GM18873 (cell line): ENCODE measurements around the gene DNAJC30.
"Not testable (repeated sequence)": the region's sequence is repeated elsewhere in the genome, so short reads cannot be mapped to it uniquely, and the experiment has no call there.

Experiments used
- ATAC-seq: cut with Tn5 transposase; IDR thresholded peaks from one replicate; pipeline ENCODE4 v1.9.1; 2021; ENCODE audit warnings: mild to moderate bottlenecking, moderate library complexity, moderate number of reproducible peaks; ENCODE audit not compliant: unreplicated experiment, low FRiP score

Gene DNAJC30

DNA sequence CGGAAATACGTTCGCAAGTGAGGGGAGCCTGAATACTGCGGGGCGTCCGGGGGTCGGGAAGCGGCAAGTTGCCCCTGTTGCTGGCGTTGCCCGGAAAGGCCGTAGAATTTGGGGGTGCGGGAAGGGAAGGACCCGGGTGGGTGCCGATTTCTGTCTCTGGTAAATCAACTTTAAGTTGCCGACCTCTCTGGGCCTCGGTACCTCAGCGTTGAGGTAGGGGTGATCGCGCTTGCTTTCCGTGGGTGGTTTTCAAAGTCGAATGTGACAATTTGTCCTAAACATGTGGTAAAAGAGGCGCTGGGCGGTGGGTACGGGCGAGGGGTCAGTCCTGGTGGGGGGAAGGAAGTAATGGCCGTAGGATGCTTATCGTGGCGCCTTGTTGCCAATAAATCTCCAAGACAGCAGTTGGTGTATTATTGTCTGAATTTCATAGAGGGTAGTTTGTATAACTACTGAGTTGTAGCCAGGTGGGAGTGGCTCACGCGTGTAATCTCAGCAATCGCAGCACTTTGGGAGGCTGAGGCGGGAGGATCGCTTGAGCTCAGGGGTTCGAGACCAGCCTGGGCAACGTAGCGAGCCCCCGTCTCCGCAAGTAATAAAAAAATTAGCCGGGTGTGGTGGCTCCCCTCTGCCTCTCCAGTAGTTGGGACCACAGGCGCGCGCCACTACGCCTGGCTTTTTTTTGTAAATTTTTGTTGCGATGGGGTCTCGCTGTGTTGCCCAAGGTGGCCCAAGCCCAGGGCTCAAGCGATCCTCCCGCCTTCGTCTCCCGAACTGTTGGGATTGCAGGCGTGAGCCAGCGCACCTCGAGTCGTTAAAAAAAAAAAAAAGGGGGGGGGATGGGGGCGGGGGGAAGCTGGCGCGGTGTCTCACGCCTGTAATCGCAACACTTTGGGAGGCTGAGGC is 788 bp upstream of the DNAJC30 start:
- peak; percentile 6 for ATAC-seq

GRCh38 chr7:73682745-73683055 is 553 bp downstream of the DNAJC30 start:
- no peak for ATAC-seq

GRCh38 chr7:73681031-73681430 is 2.2 kb downstream of the DNAJC30 start:
- ATAC-seq: no peak

GRCh38 chr7:73680501-73680900 is 2.8 kb downstream of the DNAJC30 start:
- no peak for ATAC-seq

GRCh38 chr7:73679709-73680108 is 3.5 kb downstream of the DNAJC30 start:
- ATAC-seq: no peak

GRCh38 chr7:73678862-73679261 is 4.4 kb downstream of the DNAJC30 start:
- no peak for ATAC-seq

DNA sequence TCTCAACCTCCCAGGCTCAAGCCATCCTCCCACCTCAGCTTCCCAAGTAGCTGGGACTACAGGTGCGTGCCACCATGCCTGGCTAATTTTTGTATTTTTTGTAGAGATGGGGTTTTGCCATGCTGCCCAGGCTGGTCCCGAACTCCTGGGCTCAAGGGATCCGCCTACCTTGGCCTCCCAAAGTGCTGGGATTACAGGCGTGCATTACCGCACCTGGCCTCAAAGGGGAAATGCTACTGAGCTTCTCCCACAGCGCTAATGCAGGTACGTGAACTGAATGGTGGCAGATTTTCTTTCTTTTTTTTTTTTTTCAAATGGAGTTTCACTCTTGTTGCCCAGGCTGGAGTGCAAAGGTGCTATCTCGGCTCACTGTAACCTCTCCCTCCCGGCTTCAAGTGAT is 7.2 kb downstream of the DNAJC30 start:
- not testable (repeated sequence) for ATAC-seq

GRCh38 chr7:73674468-73675124 is 8.7 kb downstream of the DNAJC30 start:
- ATAC-seq: no peak

GRCh38 chr7:73671857-73672445 is 11.3 kb downstream of the DNAJC30 start:
- ATAC-seq: no peak

DNA sequence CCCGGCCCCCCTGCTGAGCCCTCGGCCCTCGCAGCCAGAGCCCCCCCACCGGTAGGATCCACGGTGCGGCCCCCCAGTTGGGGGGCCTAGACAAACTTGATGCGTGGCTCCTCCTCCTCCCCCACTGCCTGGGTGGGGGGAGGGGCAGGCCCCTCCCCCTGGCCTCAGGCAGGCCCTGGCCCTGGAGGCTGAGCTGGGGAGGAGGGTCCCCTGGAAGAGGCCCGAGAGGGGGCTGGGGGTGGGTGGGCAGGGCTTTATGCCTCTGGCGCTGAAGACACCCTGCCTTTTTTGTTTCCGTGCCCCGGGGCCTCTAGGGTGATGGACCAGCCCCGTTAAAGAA is 12.0 kb downstream of the DNAJC30 start:
- no peak for ATAC-seq

DNA sequence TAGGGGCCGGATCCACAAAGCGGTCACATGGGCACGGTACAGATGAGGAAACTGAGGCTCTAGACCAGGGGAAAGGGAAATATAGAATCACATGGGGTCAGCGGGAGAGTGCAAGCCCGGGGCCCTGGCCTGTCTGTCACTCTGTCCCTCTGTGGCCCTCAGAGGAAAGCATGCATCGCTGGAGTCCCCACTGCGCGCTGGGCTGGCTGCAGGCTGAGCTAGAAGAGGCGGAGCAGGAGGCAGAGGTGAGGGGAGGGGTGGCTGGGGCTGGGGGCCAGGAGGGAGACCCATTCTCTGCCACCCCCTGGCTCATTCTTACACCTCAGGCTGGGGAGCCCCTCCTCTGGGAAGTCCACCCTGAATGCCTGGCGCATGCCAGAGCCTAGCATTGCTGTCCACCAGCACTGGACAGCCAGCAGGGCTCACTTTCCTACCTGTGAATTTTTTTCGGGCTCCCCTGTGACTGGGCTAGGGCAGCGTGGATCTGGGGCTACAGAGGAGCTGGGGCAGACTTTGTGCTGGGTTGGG is 13.3 kb downstream of the DNAJC30 start:
- ATAC-seq: no peak

- ATAC-seq: no peak
Observed at GRCh38 chr7:73669288-73669701, 14.0 kb downstream of the DNAJC30 start.

DNA sequence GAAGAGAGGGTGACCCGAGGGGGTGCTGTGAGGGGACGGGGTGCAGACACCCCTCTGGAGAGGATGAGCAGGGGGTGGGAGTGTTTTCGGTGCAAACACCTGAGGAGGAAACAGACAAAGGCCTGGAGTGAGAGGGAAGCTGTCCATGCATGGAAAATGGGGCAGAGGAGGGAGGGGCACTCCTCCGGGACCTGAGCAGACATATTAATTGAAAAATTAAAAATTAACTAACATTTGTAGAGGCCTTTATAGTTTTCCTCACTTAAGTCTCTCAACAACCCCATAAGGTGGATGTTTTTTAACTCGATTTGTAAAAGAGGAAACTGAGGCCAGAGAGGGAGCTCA is 14.4 kb downstream of the DNAJC30 start:
- no peak for ATAC-seq

GRCh38 chr7:73668103-73668885 is 15.0 kb downstream of the DNAJC30 start:
- no peak for ATAC-seq

DNA sequence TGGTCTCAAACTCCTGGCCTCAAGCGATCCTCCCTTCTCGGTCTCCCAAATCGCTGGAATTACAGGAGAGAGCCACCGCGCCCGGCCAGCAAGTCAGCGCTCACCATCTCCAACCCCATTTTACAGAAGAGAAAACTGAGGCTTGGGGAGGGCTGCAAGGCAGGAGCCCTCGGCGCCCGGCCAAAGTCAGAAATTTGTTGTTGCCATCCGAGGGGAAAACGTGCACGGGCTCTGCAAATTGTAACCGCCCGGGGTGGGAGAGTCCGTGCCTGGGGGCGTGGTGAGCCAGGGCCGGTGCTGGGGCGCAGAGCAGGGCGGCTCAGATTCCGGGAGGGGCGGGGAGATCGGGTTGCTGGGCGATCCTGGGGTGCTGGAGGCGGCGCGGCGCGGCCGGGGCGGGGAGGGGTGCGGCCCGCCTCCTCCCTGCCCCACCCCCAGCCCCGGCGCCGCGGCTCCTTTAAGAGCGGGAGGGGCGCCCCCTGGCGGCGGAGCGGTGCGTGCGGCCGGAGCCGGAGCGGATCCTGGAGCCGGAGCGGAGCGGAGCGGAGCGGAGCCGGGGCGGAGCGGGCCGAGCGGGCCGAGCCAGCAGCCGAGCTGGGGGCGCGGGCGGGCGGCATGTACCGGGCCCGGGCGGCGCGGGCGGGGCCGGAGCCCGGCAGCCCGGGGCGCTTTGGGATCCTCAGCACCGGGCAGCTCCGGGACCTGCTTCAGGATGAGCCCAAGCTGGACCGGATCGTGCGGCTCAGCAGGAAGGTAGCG is 15.7 kb downstream of the DNAJC30 start, which contains the start of gene VPS37D:
VPS37D (plus strand) TSS at position 488 of the 759 bp plus-strand sequence; CDS start at position 616, 128 bp downstream.
- ATAC-seq: peak; percentile 56

- no peak for ATAC-seq
Observed at GRCh38 chr7:73663033-73663432, 20.2 kb downstream of the DNAJC30 start.

GRCh38 chr7:73660594-73660993 is 22.7 kb downstream of the DNAJC30 start:
- not testable (repeated sequence) for ATAC-seq

GRCh38 chr7:73659983-73660382 is 23.3 kb downstream of the DNAJC30 start:
- no peak for ATAC-seq

DNA sequence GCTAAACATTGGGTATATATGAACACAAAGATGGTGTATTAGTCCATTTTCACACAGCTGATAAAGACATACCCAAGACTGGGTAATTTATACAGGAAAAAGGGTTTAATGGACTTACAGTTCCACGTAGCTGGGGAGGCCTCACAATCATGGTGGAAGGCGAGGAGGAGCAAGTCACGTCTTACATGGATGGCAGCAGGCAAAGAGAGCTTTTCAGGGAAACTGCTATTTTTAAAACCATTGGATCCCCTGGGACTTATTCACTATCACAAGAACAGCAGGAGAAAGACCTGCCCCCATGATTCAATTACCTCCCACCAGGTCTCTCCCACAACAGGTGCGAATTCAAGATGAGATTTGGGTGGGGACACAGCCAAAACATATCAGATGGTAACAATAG is 27.9 kb downstream of the DNAJC30 start:
- ATAC-seq: not testable (repeated sequence)

- no peak for ATAC-seq
Observed at GRCh38 chr7:73652541-73652949, 30.7 kb downstream of the DNAJC30 start.
